HG02840 (cell line): ENCODE data around the gene UBA7.
A peak's percentile ranks its signal among the peaks of the same experiment; 100 is the strongest.

Source experiments
- ATAC-seq: cut with Tn5 transposase; IDR thresholded peaks from one replicate; pipeline ENCODE4 v1.9.1; 2021; ENCODE audit warnings: mild to moderate bottlenecking, moderate library complexity, moderate number of reproducible peaks; ENCODE audit not compliant: unreplicated experiment, low FRiP score

The UBA7 gene

DNA sequence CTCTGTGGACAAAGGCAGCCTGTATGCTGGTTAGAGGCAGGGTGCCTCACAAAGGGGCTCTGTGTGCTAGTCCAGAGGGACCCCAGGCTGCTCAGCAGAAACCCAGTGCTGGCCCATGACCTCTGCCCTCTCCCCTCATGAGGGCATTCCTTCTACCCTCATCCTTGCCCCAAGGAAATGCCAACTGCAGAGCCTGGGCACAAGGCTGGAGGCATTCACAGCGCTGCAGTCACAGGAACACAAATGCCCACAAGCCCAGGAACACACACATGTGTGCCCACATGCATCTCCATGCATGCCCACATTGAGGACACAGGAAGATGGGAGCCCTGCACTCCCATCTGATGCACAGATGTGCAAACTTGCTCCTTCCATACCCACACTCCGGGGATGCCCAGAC, 6.9 kb downstream of the UBA7 start:
- no peak for ATAC-seq

DNA sequence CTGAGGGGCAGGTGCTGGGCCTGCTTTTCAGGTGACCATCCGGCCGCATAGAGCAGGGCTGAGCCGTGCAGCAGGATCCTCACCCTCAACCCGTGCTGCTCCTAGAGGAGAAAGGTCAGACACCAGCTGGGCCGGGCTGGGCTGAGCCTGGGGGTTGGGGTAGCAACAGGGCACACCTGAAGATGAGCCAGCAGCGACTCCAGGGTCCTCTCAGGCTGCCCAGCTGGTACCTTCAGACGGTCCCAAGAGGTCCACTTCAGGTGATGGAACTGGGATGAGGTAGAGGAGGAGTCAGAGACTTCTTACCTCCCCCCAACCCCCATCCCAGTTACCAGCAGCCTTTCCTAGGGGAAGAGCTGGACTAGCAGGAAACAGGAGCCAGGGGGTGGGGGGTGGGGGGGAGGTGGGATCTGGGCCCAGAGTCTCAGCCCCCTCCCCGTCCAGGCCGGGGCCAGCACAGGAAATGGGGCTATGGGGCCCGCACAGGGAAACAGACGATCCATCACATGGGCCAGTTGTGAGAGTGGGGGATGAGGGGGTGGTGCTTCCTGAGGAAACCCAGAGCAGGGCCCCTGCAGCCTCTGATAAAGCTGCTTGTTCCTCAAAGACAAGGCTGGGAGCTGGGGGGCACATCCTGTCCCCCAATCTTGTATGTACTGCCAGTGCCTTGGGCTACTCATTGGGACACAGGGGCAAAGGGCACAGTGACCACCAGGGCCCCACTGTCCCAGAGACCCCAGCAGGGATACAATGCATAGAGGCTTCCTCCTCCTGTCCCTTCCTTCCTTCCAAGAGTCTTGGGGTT, 7.7 kb downstream of the UBA7 start:
- no peak for ATAC-seq

DNA sequence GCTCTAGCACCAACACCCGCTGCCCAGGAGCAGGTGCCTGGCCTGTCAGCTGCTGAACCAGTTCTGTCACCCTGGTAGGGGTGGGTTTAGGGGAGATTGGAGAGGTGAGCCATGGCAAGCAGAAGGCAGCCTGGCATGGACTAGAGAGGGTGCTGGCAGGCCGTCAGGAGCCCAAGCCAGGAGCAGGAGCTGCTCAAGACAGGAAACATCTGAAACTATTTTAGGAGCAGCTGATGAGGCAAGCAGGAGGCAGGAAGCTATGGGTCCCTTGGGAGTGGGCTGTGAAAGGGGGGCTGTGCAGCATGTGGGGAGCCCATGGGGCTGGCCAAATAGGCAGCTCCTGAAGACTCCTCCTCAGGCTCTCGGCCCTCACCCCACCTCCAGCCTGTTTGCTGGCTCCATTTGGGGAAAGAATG, 8.4 kb downstream of the UBA7 start:
- ATAC-seq, result no peak

DNA sequence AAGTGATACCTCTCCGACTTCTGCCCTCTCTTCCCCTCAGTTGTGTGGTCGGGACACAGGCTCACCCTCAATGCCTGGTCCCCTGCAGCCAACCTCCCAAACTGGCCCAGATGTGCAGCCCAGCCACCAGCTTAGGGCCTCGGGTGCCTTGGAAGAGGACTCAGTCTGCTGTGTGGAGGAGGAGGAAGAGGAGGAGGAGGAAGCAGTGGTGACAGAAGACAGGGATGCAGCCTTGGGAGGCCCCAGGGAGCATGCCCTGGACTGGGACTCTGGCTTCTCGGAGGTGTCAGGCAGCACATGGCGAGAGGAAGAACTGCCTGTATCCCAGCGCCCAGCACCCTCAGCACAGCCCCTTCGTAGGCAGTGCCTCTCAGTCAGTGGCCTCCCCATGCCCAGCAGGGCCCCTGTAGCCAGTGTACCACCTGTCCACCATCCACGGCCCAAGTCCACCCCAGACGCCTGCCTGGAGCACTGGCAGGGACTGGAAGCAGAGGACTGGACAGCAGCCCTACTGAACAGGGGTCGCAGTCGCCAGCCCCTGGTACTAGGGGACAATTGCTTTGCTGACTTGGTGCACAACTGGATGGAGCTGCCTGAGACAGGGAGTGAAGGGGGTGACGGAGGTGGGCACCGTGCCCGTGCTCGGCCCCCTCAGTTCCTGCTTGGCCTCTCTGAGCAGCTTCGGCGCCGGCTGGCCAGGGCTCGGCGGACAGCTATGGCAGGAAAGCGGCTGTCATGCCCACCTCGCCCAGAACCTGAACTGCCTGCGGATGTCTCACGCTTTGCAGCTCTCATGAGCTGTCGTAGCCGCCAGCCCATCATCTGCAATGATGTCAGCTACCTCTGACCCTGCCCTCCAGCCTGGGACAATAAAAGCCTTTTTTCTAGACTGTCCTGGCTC, 9.4 kb downstream of the UBA7 start:
- no peak for ATAC-seq

DNA sequence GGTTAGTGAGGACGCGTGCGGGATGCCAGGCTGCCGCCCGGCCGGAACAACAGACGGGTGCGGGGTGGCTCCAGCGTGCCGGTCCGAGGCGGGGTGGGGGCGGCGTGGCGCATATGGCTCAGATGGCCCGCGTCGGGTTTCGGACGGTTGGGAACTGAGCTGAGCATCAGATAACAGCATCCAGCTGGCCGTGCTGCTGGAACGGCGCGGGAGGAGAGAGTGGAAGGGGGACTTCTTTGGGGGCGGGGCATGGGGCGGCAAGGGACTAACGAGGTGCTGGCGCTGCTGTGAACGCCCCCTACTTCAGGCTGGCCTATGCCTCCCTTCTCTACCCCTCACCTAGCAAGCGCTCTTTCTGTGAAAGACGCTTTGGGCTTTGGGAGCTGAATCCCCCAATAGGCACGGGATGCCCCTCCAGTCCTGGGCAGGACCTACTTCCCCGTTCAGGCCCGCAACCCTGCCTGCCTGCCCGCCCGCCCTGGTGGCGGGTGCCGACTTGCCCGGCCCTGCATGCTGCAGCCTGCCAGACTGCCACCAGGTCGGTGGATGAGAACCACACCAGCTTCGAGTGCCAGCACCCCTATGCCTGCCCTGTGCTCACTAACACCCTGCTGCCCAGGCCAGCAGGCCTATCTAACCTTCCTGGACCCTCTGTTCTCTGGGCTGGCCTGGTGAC, 10.2 kb downstream of the UBA7 start:
- ATAC-seq, result peak; percentile 7

DNA sequence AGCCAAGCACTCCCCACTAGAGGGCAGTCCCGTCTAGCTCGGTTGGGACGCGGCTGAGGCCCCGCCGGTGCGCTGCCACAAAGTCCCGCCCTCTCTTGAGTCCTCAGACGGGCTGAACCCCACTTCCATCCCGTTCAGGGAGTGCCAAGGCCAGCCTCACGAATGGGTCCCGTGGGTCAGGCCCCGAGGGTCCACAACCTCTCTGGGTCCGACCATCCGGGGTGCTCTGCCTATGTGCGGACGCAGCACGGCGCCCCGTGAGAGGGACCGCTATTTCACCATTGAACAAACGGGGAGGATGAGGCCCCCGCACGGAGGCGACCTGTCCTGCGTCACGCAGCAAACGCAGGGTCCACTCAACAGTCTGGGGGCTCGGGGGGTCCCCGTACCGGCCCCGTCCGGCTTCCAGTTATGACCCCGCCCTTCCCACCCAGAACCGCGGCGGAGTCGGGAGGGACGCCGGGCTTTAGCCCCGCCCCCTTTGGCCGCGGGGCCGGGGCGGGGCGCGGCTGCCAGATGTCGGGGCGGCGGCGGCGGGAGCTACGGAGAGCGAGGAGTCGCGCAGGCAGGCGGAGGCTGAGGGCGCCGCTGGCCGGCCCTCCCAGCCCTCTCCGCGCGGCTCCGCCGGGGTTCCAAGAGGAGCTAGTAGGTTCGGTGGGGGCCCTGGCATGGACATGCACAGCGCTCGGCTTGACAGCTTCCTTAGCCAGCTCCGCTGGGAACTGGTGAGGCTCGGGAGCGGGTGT, 10.9 kb downstream of the UBA7 start, which contains the start of gene INKA1:
TSS of gene INKA1 (plus strand) at position 543 of the 746 bp plus-strand sequence. CDS start at position 675, 132 bp downstream.
- ATAC-seq, result peak; percentile 62

DNA sequence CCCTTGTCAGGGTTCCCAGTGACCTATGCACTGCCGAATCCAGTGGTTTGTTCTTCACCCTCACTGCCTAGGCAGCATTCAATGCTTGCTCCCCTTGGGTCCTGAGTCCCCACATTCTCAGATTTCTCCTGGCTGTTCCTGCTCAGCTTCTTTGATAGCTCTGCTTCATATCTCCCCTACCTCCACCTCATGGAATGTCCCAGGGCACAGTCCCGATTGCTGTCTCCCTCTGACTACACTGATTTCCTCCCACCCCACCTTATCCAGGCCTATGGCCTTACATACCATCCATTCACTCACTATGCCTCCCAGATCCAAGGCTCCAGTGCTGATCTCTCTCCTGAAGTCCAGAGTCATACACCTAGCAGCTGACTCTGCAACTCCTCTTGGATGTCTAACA, 12.6 kb downstream of the UBA7 start:
- no peak for ATAC-seq

DNA sequence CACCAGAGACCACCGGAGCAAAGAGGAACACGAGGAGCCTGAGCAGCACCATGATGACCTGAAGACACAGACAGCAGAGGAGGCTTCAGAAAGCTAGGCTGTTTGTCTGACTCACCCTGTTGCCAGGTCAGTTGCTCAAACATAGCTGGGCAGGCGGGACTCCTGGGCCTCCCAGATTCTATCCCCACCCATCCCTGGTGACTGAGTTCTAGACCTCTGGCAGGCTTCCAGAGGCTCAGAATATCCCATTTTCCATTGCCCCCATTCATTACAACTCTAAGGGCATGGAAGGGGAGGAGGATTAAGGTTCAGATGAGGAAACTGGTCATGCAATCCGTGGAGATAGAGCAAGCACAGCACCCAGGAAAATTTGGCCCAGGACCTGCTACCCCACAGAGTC, 14.0 kb downstream of the UBA7 start, which contains the start of gene CDHR4:
TSS of gene CDHR4 (minus strand) at position 113 of the 400 bp plus-strand sequence. CDS start at position 52, 61 bp downstream.
- ATAC-seq, result no peak

DNA sequence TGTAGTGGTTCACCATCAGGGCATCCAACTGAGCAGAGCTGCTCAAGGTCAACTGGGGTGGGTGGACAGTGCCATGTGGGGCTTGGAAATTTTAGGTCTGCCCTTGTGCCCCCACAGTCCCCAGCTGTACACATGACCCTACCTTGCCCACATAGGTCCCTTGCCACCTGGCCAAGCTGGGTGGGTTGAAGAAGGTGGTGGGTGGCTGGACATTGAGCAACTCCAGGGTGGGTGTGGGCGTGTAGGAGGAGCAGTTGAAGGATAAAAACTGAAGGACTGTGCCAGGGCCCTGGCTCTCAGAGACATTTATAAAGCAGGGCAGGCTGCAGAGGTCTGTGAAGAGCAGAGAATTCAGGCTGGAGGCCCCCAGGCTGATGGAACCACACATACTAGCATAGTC, 14.6 kb downstream of the UBA7 start:
- ATAC-seq, result no peak

DNA sequence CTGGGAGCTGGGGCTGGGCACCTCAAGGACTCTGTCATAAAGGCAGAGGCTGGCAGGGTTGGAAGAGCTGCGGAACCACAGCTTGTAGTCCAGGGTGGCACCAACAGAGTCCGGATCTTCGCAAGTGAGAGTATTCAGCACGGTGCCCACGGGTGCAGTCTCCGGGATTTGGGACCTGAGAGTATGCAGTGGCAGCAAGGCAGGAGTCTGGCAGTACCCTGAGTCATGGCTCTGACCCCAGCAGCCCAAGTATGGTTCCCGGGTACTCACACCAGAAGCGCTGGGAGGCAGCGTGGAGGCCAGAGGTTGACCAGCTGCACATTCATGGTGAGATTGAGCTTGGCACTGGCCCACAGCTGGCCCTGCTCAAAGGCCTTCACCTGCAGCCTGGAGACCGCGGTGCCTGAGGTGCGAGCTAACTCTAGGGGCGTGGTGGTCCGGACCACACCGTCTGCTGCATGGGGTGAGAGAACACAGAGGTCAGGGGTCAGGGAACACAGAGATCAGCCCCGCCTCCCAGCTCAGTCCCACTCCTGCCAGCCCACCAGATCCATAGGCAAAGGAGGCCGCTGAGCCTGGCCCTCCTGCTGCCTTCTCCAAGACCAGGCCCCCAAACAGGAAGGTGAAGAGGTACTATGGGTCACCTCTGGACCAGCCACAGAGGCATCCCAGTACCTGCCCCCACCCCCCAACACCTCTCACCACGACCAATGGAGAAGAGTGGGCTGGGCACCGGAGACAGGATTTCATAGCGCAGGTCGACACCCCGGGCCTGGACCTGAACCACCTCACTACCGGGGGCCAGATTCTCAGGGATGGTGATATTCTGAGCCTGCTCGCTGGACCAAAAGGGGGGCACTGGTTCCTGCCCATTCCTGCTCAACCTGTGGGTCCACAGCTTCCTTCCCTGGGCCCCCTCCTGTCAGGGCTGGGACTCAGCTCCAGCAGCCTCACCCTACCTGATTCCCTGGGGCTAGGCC, 18.5 kb downstream of the UBA7 start:
- no peak for ATAC-seq

DNA sequence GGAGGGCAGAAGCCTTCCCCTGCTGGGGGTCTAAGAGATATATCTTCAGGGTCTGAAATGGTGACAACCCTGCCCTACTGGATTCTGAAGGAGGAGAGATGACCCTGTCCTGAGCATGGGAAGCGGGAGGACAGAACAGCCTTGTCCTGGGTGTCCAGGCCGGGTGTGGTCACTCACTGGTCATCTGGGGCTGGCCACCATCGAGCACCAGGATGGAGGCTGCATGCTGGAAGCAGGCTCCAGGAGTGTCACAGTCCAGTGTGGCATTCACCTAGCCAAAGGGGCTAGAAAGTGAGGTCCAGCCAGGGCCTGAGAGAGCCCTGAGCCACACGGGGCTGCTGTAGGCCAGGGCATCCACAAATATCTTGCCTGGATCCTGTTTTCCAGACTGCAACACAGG, 19.3 kb downstream of the UBA7 start:
- no peak for ATAC-seq

DNA sequence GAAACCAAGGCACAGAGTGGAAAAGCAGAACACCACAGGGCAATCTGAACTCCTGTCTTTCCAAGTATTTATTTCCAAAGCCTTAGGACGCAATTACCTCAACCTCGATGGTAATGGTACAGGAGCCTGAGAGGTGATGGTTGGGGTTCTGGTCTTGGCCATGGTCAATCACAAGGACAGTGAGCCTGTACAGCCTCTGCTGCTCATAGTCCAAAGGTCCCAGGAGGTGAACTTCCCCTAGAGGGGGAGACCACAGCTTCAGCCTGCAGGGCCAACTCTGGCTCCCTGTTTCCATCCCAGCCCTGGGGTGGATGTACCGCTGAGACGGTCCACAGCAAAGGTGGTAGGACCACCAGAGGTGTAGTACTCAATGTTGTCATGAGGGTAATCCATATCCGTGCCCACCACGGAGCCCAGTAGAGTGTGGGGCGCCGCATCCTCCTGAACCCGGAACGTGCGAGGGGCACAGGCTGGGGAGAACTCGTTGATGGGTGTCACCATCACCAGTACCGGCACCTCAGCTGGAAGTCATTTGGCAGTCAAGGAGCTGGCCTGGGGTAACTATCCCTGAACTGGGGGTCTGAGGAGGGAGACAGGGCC, 20.2 kb downstream of the UBA7 start:
- ATAC-seq, result no peak

DNA sequence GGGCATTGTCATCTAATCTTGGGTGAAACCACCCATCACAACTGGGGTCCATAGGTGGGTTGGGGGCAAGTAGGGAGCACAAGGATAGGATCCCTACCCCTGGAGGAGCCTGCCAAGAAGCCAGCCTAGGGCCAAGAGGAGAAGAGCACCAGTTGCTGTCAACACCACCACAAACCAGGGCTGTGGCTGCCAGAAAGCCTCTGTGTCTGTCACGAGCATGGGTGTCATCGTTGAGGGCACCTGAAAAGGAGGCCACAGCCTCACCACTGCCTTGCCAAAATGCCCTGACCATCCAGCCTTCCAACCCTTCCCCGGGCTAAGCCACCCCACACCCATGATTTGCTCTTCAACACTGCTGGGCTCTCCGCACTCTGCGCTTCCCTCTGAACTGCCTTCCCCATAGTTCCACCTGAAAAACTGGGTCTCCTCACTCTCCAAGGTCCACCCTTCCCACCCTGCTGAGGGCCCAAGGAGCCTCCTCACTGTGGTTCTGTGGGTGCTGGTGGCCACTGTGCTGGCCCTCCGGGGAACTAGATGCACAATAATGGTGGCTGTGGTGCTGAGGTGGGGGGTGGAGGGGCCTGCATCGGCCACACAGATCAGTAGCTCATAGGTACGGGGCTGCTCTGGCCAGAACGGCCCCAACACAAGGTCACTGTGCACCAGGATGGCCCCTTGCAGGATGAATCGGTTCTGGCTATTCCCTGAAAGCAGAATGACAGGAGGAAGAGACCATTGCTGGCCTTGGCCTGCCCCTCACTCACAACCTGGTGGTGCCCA, 21.2 kb downstream of the UBA7 start:
- no peak for ATAC-seq

DNA sequence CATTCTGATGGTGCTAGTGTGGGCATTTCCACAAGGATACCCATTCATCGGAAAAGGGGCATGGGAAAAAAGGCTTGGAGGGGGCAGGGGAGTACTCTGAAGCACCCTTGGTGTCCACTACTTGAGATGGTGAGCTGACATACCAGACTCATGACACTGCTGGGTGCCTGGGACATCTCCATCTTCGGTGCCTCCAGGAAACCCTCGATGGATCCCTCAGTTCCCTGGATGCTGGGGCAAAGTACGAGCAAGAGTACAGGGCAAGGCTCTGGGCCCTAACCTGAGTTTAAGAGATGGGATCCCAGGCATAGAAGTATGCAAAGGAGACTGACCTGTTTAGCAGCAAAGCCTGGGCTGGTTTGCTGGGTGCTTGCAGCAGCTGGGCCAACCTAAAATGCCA, 22.2 kb downstream of the UBA7 start:
- ATAC-seq, result no peak

DNA sequence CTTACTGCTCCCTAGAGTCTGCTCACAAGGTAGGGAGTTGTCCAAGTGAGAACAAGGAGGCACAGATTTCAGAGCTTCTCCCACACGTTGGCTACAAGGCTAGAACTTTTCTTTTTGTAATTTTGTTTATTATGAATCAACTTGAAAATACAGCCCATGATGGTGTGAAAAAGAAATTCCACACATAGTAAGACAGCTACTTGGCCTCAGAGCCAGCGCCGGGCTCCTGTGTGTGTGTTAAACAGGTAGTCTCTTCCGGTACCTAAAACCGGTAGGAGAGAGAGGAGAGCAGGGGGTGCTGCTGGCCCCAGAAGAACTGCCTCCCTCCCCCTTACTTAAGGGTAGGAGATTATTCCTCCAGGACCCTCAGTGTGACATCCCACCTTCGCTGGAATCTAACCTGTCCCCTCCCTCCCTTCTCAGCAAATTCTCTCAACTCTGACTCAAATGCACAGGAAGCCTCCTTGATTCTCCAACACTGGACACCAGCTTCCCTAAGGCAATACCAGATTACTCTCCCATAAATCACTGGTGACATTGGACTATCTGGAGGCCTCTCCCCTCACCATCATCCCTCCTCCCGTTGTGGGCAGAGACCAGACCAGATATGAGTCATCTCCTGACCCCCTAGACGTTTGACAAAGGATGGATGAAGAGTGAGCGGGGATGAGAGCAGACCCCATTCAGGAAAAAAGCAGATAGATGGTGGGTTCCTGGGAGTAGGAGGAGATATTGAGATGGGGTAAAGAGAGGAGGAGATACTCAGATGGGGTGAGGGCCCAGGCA, 22.9 kb downstream of the UBA7 start:
- no peak for ATAC-seq

DNA sequence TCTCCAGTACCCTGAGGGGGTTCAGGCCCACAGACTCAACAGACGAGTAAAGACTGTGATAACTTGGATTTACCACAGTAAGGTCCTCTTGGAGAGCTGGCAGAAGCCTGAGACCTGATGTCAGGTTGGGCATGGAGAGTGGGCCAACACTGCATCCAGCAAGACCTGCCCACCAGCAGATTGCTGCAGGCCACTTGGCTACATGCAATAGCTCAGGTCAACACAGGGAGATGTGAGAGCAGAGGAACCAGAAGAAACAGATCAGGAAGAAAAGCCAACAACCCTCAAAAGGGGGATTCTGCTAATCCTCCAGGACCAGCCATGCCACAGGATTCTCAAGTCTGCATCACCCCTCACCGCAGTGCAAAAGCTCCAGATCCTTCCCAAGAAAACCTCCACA, 25.7 kb downstream of the UBA7 start:
- no peak for ATAC-seq

DNA sequence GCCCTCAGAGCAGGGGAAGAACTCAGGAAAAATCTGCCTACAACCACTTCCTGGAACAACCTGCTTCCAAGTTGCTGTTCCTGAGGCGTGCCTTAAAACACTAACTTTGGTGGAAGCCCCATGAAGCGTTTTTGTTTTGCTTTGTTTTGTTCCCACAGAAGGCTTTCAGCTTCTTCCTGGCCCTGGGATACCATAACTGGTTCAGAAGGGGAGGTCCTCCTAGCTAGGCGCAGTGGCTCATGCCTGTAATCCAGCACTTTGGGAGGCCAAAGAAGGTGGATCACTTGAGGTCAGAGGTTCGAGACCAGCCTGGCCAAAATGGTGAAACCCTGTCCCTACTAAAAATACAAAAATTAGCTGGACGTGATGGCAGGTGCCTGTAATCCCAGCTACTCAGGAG, 26.2 kb downstream of the UBA7 start:
- no peak for ATAC-seq
